Epithelial cell of proximal tubule (primary cell): ENCODE results near the gene HAT1. TPM values are rescaled to one million over a fixed set of nuclear protein-coding genes. Genes with fewer than 3 reads are reported as not detected.

Source experiments
- DNase-seq: peaks from one replicate; pipeline ENCODE4 v3.0.0-alpha.2; 2011; ENCODE audit warnings: low read depth
- H3K4me3 ChIP-seq: 2 replicates; pipeline ENCODE4 v1.5.1; 2011; ENCODE audit warnings: low read depth, mild to moderate bottlenecking, low read length
- total RNA-seq: library from RNA; depleted of rRNA; stranded (reverse); fragments of >200 nt; gene quantifications from 2 replicates; pipeline ENCODE4 v1.2.3, GENCODE V29; 2015
- TF ChIP-seq, protein P1 (sequence below): conservative IDR thresholded peaks from 2 replicates; pipeline ENCODE4 v1.5.1; 2012; ENCODE audit warnings: low read depth, mild to moderate bottlenecking, low read length

The HAT1 gene
- total RNA-seq, 1 donor from 2014 or later: 68.9 TPM

DNA sequence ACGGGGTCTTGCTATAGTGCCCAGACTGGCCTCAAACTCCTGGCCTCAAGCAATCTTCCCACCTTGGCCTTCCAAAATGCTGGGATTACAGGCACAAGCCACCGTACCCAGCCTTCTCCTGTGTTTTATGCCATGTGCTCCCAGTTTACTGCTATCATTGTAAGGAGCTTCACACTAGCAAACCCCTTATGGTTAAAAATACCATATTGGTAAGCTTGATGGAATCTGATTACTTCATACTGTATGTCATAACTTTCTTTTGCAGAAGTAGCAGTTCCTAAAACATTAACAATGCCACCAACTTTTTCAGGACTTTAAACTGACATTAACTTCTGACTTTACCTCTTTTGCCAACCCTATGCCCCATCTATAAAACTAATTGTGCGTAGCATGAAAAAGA is 36.2 kb downstream of the HAT1 start:
- no peak overlapping the region for H3K4me3 ChIP-seq
- TF ChIP-seq, protein P1, sequence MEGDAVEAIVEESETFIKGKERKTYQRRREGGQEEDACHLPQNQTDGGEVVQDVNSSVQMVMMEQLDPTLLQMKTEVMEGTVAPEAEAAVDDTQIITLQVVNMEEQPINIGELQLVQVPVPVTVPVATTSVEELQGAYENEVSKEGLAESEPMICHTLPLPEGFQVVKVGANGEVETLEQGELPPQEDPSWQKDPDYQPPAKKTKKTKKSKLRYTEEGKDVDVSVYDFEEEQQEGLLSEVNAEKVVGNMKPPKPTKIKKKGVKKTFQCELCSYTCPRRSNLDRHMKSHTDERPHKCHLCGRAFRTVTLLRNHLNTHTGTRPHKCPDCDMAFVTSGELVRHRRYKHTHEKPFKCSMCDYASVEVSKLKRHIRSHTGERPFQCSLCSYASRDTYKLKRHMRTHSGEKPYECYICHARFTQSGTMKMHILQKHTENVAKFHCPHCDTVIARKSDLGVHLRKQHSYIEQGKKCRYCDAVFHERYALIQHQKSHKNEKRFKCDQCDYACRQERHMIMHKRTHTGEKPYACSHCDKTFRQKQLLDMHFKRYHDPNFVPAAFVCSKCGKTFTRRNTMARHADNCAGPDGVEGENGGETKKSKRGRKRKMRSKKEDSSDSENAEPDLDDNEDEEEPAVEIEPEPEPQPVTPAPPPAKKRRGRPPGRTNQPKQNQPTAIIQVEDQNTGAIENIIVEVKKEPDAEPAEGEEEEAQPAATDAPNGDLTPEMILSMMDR: no peak
- DNase-seq: no peak

DNA sequence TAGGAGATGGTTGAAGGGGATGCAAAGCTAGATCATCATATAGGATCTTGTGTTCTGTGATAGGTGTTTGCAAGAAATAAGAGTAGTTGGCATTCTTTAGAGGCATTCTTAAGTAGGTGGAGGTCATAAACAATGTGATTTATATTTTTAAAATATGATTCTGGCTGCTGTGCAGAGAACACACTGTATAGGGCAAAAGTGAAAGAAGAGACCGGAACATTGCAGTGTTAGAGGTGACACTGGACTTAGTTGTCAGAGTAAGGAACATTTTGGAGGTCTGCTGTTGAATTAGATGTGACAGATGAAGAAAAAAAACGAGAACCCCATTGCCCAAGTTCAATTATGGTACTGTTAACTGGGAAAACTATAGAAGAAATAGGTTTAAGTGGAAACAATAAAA is 37.7 kb downstream of the HAT1 start:
- DNase-seq: no peak
- no peak overlapping the region for H3K4me3 ChIP-seq
- TF ChIP-seq, protein P1: no peak

DNA sequence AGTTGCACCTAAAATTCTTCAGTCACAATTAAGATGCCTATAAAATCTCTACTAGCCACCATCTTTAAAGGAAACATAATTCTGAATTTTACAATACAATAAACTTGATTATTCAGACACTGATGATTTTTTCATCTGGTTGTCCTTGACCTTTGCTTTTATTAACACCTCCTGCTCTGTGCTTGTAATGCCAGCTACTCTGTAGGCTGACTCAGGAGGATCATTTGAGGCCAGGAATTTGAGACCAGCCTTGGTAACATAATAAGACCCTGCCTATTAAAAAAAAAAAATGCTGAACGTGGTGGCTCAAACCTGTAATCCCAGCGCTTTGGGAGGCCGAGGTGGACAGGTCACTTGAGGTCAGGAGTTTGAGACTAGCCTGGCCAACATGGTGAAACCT is 38.3 kb downstream of the HAT1 start:
- TF ChIP-seq, protein P1: no peak
- DNase-seq: no peak
- no peak overlapping the region for H3K4me3 ChIP-seq

DNA sequence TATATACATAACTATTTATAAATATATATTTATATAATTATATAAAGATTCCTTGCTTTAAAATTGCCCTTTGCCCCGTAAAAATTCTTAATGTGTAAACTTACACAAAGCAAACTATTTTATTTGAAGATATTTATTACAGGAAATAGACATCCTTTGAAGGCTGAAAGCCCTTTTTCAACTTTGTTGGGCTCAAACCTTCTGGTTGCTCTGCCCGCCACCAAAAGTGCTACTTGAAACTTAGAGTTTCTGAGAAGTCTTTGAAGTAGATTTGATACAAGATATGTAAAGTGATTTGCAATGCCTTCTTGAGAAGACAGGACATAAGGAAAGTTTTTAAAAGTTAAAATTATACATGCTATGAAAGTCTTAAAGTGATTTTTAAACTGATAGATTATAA is 40.9 kb downstream of the HAT1 start:
- TF ChIP-seq, protein P1: no peak
- H3K4me3 ChIP-seq: no peak overlapping the region
- no peak for DNase-seq

DNA sequence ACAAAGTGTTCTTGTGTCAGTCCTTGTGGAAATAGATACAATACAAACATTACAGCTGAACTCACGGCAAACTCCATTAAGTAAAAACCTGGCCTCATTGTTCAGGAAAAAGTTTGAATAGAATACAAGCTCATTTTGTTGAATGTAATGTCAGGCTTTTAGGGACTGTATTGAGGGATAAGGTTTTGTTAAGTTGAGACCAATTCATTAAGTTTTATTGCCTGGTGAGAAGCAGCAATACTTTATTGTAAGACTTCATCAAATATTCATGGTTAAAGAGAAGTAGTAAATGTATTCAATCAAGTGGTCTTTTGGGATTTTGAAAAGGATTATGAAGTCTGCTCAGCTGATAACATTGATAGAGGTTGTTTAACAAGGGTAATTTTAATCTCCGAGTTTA is 42.0 kb downstream of the HAT1 start:
- no peak for DNase-seq
- TF ChIP-seq, protein P1: no peak

DNA sequence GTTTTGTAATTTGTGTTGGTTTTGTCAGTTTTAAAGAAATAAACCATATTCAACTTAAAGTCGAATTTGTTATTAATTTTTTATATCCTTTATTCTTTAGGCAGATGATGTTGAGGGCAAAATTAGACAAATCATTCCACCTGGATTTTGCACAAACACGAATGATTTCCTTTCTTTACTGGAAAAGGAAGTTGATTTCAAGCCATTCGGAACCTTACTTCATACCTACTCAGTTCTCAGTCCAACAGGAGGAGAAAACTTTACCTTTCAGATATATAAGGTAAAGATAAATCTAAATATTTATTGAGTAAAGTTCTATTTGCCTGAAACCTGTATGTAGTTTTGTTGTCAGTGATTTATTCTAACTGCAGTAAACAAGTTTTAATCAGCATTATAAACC is 43.0 kb downstream of the HAT1 start:
- no peak for DNase-seq
- H3K4me3 ChIP-seq: no peak overlapping the region
- TF ChIP-seq, protein P1: no peak

More for the DNA sequence above, 42.0 kb downstream of the HAT1 start:
- H3K4me3 ChIP-seq: no peak overlapping the region

DNA sequence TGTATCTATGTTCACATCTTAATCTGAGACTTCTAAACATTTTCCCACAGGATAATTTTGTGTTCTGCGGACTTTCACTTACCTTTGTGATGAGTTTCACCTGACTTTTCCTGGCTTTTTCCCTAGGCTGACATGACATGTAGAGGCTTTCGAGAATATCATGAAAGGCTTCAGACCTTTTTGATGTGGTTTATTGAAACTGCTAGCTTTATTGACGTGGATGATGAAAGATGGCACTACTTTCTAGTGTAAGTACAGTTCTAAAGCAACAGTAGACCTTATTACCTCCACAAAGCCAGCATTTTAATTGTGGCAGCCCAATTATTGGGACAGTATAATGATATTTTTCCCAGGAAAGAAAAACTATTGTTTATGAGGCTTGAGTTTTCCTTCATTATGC is 43.4 kb downstream of the HAT1 start:
- no peak for DNase-seq
- TF ChIP-seq, protein P1: no peak
- H3K4me3 ChIP-seq: no peak overlapping the region
